ENCODE data around the gene MAP3K8. TPM values are rescaled to one million over a fixed set of nuclear protein-coding genes. Genes with fewer than 3 reads are reported as not detected.
A peak's percentile ranks its signal among the peaks of the same experiment; 100 is the strongest.
"Not testable (repeated sequence)": the region's sequence is repeated elsewhere in the genome, so short reads cannot be mapped to it uniquely, and the experiment has no call there.

The MAP3K8 gene
- total RNA-seq, 6 experiments from 2014 or later = 1.3 to 4.2 (median 1.8) TPM

GRCh38 chr10:30431435-30431911, 2.5 kb upstream of the MAP3K8 start:
- no peak for TF ChIP-seq CTCF (IDR thresholded peaks at IDR 0.05)
- DNase-seq = no peak
- Mint-ChIP-seq H3K27ac (no peak overlapping the region), H3K4me3 (no peak overlapping the region), H3K9me3 (no peaks in the 10 kb centered on the region), H3K36me3 (ENCODE audit: low read depth) (no peaks in the 10 kb centered on the region), H3K4me1 (ENCODE audit: low read depth) (peaks cover 27% of the 10 kb centered on the region), H3K27me3 (ENCODE audit: insufficient read depth) (peaks cover 3% of the 10 kb centered on the region)

- peaks cover 40% of the 10 kb centered on the region for H3K4me1 Mint-ChIP-seq (ENCODE audit: low read depth)
- no peaks in the 10 kb centered on the region for H3K36me3 Mint-ChIP-seq (ENCODE audit: low read depth)
- no peak for DNase-seq
- no peak for TF ChIP-seq CTCF (IDR thresholded peaks at IDR 0.05)
- H3K27ac Mint-ChIP-seq = peak overlapping the region; percentile 81
- peak overlapping the region; percentile 93 for H3K4me3 Mint-ChIP-seq
- peaks cover 3% of the 10 kb centered on the region for H3K27me3 Mint-ChIP-seq (ENCODE audit: insufficient read depth)
- H3K9me3 Mint-ChIP-seq = no peaks in the 10 kb centered on the region
These were observed 1.2 kb upstream of the MAP3K8 start for GRCh38 chr10:30432622-30433305.

- Mint-ChIP-seq H3K4me3 (peak overlapping the region; percentile 93), H3K9me3 (no peaks in the 10 kb centered on the region), H3K4me1 (ENCODE audit: low read depth) (peaks cover 45% of the 10 kb centered on the region), H3K27ac (peak overlapping the region; percentile 81), H3K27me3 (ENCODE audit: insufficient read depth) (peaks cover 2% of the 10 kb centered on the region; the same call in 1 of the 2 replicates), H3K36me3 (ENCODE audit: low read depth) (no peaks in the 10 kb centered on the region)
- no peak for TF ChIP-seq CTCF (IDR thresholded peaks at IDR 0.05)
- DNase-seq = peak; percentile 50
These were observed 666 bp upstream of the MAP3K8 start for GRCh38 chr10:30433306-30433729.

- Mint-ChIP-seq H3K27ac (peak overlapping the region; percentile 88), H3K9me3 (no peaks in the 10 kb centered on the region), H3K27me3 (ENCODE audit: insufficient read depth) (peaks cover 2% of the 10 kb centered on the region; the same call in 1 of the 2 replicates), H3K36me3 (ENCODE audit: low read depth) (no peaks in the 10 kb centered on the region), H3K4me3 (peak overlapping the region; percentile 93), H3K4me1 (ENCODE audit: low read depth) (peaks cover 55% of the 10 kb centered on the region)
- DNase-seq = peak; percentile 16
- TF ChIP-seq CTCF (IDR thresholded peaks at IDR 0.05) = no peak
These were observed 489 bp downstream of the MAP3K8 start for GRCh38 chr10:30434273-30435072.

- Mint-ChIP-seq H3K36me3 (ENCODE audit: low read depth) (no peaks in the 10 kb centered on the region; the same call in 1 of the 2 replicates), H3K9me3 (no peaks in the 10 kb centered on the region), H3K4me3 (peak overlapping the region; percentile 93), H3K27me3 (ENCODE audit: insufficient read depth) (peaks cover 2% of the 10 kb centered on the region; the same call in 1 of the 2 replicates), H3K27ac (peak overlapping the region; percentile 88), H3K4me1 (ENCODE audit: low read depth) (peaks cover 58% of the 10 kb centered on the region)
- no peak for TF ChIP-seq CTCF (IDR thresholded peaks at IDR 0.05)
- DNase-seq = peak; percentile 38
These were observed 1.1 kb downstream of the MAP3K8 start for GRCh38 chr10:30435073-30435422.

GRCh38 chr10:30435499-30436167, 1.6 kb downstream of the MAP3K8 start:
- H3K4me1 Mint-ChIP-seq (ENCODE audit: low read depth) = peaks cover 62% of the 10 kb centered on the region
- peak overlapping the region; percentile 93 for H3K4me3 Mint-ChIP-seq
- not testable (repeated sequence) for H3K9me3 Mint-ChIP-seq; H3K27me3 Mint-ChIP-seq (ENCODE audit: insufficient read depth); H3K36me3 Mint-ChIP-seq (ENCODE audit: low read depth)
- H3K27ac Mint-ChIP-seq = peak overlapping the region; percentile 88
- peak; percentile 9 for DNase-seq

All from HFFc6 (cell line).